CD4-positive, CD25-positive, alpha-beta regulatory T cell (primary cell): ENCODE measurements around the gene OGT. TPM values are rescaled to one million over a fixed set of nuclear protein-coding genes. Genes with fewer than 3 reads are reported as not detected.
"Not testable (repeated sequence)": the region's sequence is repeated elsewhere in the genome, so short reads cannot be mapped to it uniquely, and the experiment has no call there.

Source experiments
- ATAC-seq, 2 donors: fragments of 150-1000 bp; cut with Tn5 transposase; one replicate each; pipeline ENCODE4 v1.10.0; 2021; ENCODE audit warnings: low read depth in 2 of 2, moderate number of reproducible peaks in 2 of 2, moderate library complexity in 1 of 2
- DNase-seq, 3 donors: peaks; one replicate each; pipeline versions ENCODE4 v3.0.0 to v3.0.0-alpha.2; 2012 to 2022; ENCODE audit warnings: mixed read lengths in 1 of 3
- H3K27ac ChIP-seq: one replicate; pipeline ENCODE4 v1.7.0; 2013; ENCODE audit warnings: mild to moderate bottlenecking, low read length; ENCODE audit not compliant: insufficient read depth, poor library complexity, severe bottlenecking
- H3K27me3 ChIP-seq: one replicate; pipeline ENCODE4 v1.7.0; 2013; ENCODE audit warnings: low read length; ENCODE audit not compliant: control insufficient read depth, insufficient read depth
- H3K36me3 ChIP-seq: one replicate; pipeline ENCODE4 v1.7.0; 2013; ENCODE audit warnings: mild to moderate bottlenecking, low read length, moderate library complexity; ENCODE audit not compliant: control insufficient read depth, insufficient read depth
- H3K4me1 ChIP-seq: 2 replicates; pipeline ENCODE4 v1.7.0; 2013; ENCODE audit warnings: mild to moderate bottlenecking, low read length; ENCODE audit not compliant: insufficient read depth, control insufficient read depth, poor library complexity, severe bottlenecking
- H3K4me3 ChIP-seq: one replicate; pipeline ENCODE4 v1.7.0; 2013; ENCODE audit warnings: low read depth, mild to moderate bottlenecking, low read length, moderate library complexity
- H3K9me3 ChIP-seq, 2 experiments: 1 replicate in 1 of 2; 2 replicates in 1 of 2; pipeline ENCODE4 v1.7.0; 2013; ENCODE audit warnings: low read length in 2 of 2, mild to moderate bottlenecking in 1 of 2, moderate library complexity in 1 of 2; ENCODE audit not compliant: control insufficient read depth in 2 of 2
- H3K27ac Mint-ChIP-seq, 3 donors: one replicate each; pipeline ENCODE4 v1.8.0; 2020 to 2022; ENCODE audit warnings: mild to moderate bottlenecking in 3 of 3, mixed read lengths in 3 of 3, moderate library complexity in 2 of 3
- H3K27me3 Mint-ChIP-seq: one replicate; pipeline ENCODE4 v1.8.0; 2022; ENCODE audit warnings: mild to moderate bottlenecking, mixed read lengths
- H3K36me3 Mint-ChIP-seq: one replicate; pipeline ENCODE4 v1.8.0; 2020; ENCODE audit warnings: mixed read lengths
- H3K4me1 Mint-ChIP-seq, 4 donors: one replicate each; pipeline ENCODE4 v1.8.0; 2020 to 2022; ENCODE audit warnings: mixed read lengths in 4 of 4, mild to moderate bottlenecking in 1 of 4
- H3K4me3 Mint-ChIP-seq, 4 donors: one replicate each; pipeline ENCODE4 v1.8.0; 2020 to 2022; ENCODE audit warnings: mild to moderate bottlenecking in 4 of 4, mixed read lengths in 4 of 4, moderate library complexity in 3 of 4
- H3K9me3 Mint-ChIP-seq, 7 donors: one replicate each; pipeline ENCODE4 v1.8.0; 2020 to 2022; ENCODE audit warnings: mixed read lengths in 7 of 7, mild to moderate bottlenecking in 3 of 7, moderate library complexity in 2 of 7
- polyA plus RNA-seq, 4 donors: library from polyadenylated mRNA; unstranded; fragments of 300-500 nt; fragmentation: Illumina TruSeq; gene quantifications; one replicate each; pipeline ENCODE4 v1.2.3, GENCODE V29; 2021
- total RNA-seq: library from RNA; stranded (reverse); gene quantifications from one replicate; pipeline ENCODE4 v1.2.3, GENCODE V29; 2022

The OGT gene
- total and polyA plus RNA-seq, 5 donors from 2014 or later = 27.7 to 557 (median 43.8) TPM

DNA sequence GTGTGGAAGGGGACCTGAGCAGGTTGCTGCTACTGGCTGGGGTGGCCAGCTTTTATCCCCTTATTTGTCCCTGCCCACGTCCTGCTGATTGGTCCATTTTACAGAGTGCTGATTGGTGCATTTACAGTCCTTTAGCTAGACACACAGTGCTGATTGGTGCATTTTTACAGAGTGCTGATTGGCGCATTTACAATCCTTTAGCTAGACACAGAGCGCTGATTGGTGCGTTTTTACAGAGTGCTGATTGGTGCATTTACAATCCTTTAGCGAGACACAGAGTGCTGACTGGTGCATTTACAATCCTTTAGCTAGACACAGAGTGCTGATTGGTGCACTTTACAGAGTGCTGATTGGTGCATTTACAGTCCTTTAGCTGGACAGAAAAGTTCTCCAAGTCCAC lies 30.8 kb upstream of the OGT start:
- H3K9me3 ChIP-seq, H3K4me3 ChIP-seq, H3K9me3 Mint-ChIP-seq, H3K4me3 Mint-ChIP-seq, H3K27ac Mint-ChIP-seq, H3K27ac ChIP-seq, H3K36me3 ChIP-seq, H3K36me3 Mint-ChIP-seq, H3K27me3 Mint-ChIP-seq, H3K4me1 Mint-ChIP-seq, H3K27me3 ChIP-seq, H3K4me1 ChIP-seq, DNase-seq, ATAC-seq: not testable (repeated sequence)

DNA sequence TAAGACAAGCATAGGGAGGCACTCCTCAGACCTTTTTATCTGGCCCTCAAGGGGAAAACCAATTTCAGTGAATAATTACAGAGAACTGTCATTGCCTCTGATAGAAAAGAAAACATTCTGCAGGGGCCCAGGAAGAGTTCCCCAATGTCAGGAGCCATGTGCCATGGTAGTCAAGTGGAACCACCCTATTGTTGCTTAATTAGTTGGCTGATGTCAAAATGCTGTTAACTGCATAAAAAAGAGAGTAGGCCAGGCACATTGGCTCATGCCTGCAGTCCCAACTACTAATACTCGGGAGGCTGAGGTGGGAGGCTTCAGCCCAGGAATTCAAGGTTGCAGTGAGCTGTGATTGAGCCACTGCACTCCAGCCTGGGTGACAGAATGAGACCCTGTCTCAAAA lies 28.6 kb upstream of the OGT start:
- DNase-seq (no peak), ATAC-seq (no peak)
- Histone ChIP-seq H3K27ac (no peak overlapping the region), H3K36me3 (no peaks in the 10 kb centered on the region), H3K4me1 (no peaks in the 10 kb centered on the region), H3K27me3 (no peaks in the 10 kb centered on the region), H3K4me3 (no peak overlapping the region), H3K9me3 (no peaks in the 10 kb centered on the region)
- Mint-ChIP-seq H3K9me3 (peaks cover 0 to 1% (median 0%) of the 10 kb centered on the region in 7 donors), H3K4me1 (no peaks in the 10 kb centered on the region), H3K4me3 (no peak overlapping the region), H3K27ac (no peak overlapping the region), H3K27me3 (no peaks in the 10 kb centered on the region), H3K36me3 (no peaks in the 10 kb centered on the region)

DNA sequence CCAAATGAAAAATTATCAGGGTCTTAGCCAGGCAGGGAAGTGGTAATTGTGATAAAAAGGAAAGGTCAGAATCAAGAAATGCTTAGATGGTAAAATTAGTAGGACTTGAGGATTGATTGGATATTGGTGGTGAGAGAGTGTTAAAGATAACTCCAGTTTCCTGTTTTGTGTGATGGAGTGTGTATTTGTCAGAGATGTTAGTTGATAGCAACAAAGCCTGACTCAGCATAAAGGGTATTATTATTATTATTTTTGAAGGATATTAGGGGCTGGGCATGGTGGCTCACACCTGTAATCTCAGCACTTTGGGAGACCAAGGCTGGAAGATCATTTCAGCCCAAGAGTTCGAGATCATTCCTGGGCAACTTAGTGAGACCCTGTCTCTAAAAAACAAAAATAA lies 23.6 kb upstream of the OGT start:
- peaks cover 0 to 2% (median under 1%) of the 10 kb centered on the region in 4 donors for H3K4me1 Mint-ChIP-seq
- Histone ChIP-seq H3K36me3 (no peaks in the 10 kb centered on the region), H3K27me3 (no peaks in the 10 kb centered on the region), H3K27ac (no peak overlapping the region), H3K4me3 (no peak overlapping the region), H3K4me1 (no peaks in the 10 kb centered on the region), H3K9me3 (no peaks in the 10 kb centered on the region)
- DNase-seq = no peak
- no peak for ATAC-seq
- H3K27me3 Mint-ChIP-seq = no peaks in the 10 kb centered on the region
- H3K4me3 Mint-ChIP-seq = no peak overlapping the region
- H3K9me3 Mint-ChIP-seq = peaks cover 0 to 1% (median 0%) of the 10 kb centered on the region in 7 donors
- peak overlapping the region in 1 of 3 donors; percentile 56 for H3K27ac Mint-ChIP-seq
- H3K36me3 Mint-ChIP-seq = no peaks in the 10 kb centered on the region

DNA sequence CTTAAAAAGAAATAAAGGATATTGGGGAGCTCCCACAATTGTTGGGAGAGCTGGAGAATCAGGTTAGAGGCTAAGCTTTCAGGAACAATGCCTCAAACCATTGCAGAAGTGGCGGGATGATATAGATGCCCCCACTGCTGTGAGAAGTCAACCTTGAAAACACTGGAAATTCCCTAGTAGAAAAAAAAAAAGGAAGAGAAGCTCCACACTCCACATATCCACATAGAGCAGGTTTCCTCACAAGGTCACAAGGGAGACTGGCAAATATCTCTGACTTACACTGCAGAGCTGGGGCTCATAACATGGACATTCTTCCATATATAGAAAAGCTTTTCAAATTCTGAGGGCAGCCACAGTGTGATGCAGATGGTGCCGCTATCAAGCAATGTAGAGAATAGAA lies 22.7 kb upstream of the OGT start:
- Histone ChIP-seq H3K36me3 (no peaks in the 10 kb centered on the region), H3K27ac (no peak overlapping the region), H3K4me3 (no peak overlapping the region), H3K4me1 (no peaks in the 10 kb centered on the region), H3K9me3 (no peaks in the 10 kb centered on the region), H3K27me3 (no peaks in the 10 kb centered on the region)
- Mint-ChIP-seq H3K36me3 (no peaks in the 10 kb centered on the region), H3K9me3 (peaks cover 0 to 1% (median 0%) of the 10 kb centered on the region in 7 donors), H3K27ac (no peak overlapping the region), H3K27me3 (no peaks in the 10 kb centered on the region), H3K4me3 (no peak overlapping the region), H3K4me1 (peaks cover 0 to 5% (median 4%) of the 10 kb centered on the region in 4 donors)
- ATAC-seq (no peak), DNase-seq (no peak)

DNA sequence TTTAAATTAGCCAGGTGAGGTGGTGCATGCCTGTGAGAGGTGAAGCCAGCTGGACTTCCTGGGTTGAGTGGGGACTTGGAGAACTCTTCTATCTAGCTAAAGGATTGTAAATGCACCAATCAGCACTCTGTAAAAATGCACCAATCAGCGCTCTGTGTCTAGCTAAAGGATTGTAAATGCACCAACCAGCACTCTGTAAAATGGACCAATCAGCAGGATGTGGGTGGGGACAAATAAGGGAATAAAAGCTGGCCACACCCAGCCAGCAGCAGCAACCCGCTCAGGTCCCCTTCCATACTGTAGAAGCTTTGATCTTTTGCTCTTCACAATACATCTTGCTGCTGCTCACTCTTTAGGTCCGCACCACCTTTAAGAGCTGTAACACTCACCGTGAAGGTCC lies 19.2 kb upstream of the OGT start:
- not testable (repeated sequence) for H3K9me3 ChIP-seq, H3K27ac Mint-ChIP-seq, H3K36me3 Mint-ChIP-seq, H3K4me1 ChIP-seq, H3K4me3 ChIP-seq, H3K27me3 ChIP-seq, H3K27me3 Mint-ChIP-seq, H3K36me3 ChIP-seq, H3K27ac ChIP-seq, ATAC-seq, H3K4me1 Mint-ChIP-seq, H3K9me3 Mint-ChIP-seq, DNase-seq, H3K4me3 Mint-ChIP-seq

DNA sequence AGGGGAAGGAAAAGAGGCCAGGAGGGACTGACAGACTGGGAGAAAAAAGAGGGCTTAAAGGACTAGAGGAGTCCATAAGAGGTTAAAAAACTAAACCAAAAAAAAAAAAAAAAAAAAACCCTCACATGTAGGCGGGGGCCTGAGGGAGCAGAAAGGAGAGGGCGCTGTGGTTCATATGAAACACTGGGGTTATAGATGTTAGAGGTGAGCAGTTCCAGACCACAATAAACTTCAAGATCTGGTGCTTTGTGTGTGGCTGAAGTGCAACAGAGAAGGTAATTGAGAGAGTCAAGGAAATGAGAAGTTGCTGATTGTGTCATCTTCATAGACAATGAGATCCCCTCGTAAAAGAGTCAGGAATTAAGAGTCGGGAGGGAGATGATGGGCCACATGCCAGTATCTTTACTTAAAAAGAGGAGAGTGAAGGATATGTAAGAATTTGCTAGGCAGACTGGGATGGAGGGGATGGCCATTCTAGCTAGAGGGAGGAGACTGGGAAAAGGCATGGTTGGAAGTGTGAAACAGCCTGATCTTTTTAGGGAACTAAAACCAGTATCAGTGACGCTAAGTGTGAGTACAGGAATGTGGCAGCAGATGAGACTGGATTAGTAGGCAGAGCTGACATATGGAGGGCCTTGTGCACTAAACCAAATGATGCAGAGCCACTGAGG lies 18.4 kb upstream of the OGT start:
- DNase-seq (peak in 2 of 3 donors; percentile 25 to 27), ATAC-seq (peak; percentile 46 to 64)
- H3K36me3 Mint-ChIP-seq = no peaks in the 10 kb centered on the region
- no peaks in the 10 kb centered on the region for H3K9me3 Mint-ChIP-seq
- Histone ChIP-seq H3K9me3 (no peaks in the 10 kb centered on the region), H3K4me3 (no peak overlapping the region), H3K4me1 (no peaks in the 10 kb centered on the region), H3K27ac (no peak overlapping the region), H3K36me3 (no peaks in the 10 kb centered on the region), H3K27me3 (no peaks in the 10 kb centered on the region)
- no peak overlapping the region for H3K4me3 Mint-ChIP-seq
- H3K4me1 Mint-ChIP-seq = peaks cover 0 to 5% (median 4%) of the 10 kb centered on the region in 4 donors
- no peak overlapping the region for H3K27ac Mint-ChIP-seq
- no peaks in the 10 kb centered on the region for H3K27me3 Mint-ChIP-seq

GRCh38 chrX:71515038-71515396 lies 17.9 kb upstream of the OGT start:
- H3K27ac ChIP-seq = no peak overlapping the region
- no peaks in the 10 kb centered on the region for H3K9me3 ChIP-seq
- no peak overlapping the region for H3K4me3 ChIP-seq
- Mint-ChIP-seq H3K27me3 (no peaks in the 10 kb centered on the region), H3K4me3 (no peak overlapping the region), H3K9me3 (no peaks in the 10 kb centered on the region), H3K27ac (no peak overlapping the region), H3K36me3 (no peaks in the 10 kb centered on the region), H3K4me1 (peaks cover 0 to 5% (median 4%) of the 10 kb centered on the region in 4 donors)
- no peaks in the 10 kb centered on the region for H3K36me3 ChIP-seq
- no peaks in the 10 kb centered on the region for H3K27me3 ChIP-seq
- no peak for ATAC-seq
- no peaks in the 10 kb centered on the region for H3K4me1 ChIP-seq
- DNase-seq = no peak

- DNase-seq = no peak
Measured at GRCh38 chrX:71525316-71525715, 7.6 kb upstream of the OGT start.

More at GRCh38 chrX:71525316-71525715, 7.6 kb upstream of the OGT start:
- ATAC-seq = no peak
- no peak overlapping the region for H3K27ac ChIP-seq
- no peak overlapping the region for H3K4me3 ChIP-seq
- H3K4me3 Mint-ChIP-seq = no peak overlapping the region
- peaks cover 0 to 9% (median 5%) of the 10 kb centered on the region in 4 donors for H3K4me1 Mint-ChIP-seq
- no peaks in the 10 kb centered on the region for H3K36me3 Mint-ChIP-seq
- no peaks in the 10 kb centered on the region for H3K4me1 ChIP-seq
- no peaks in the 10 kb centered on the region for H3K27me3 ChIP-seq
- no peaks in the 10 kb centered on the region for H3K36me3 ChIP-seq
- H3K27me3 Mint-ChIP-seq = no peaks in the 10 kb centered on the region
- no peak overlapping the region for H3K27ac Mint-ChIP-seq
- peaks cover 0 to 4% (median 0%) of the 10 kb centered on the region in 7 donors for H3K9me3 Mint-ChIP-seq
- H3K9me3 ChIP-seq = no peaks in the 10 kb centered on the region
